Stimulated activated CD8-positive, alpha-beta memory T cell treated with anti-CD3 and anti-CD28 coated beads, Interleukin-7, amount 100 ng/mL, for 1 hour (primary cell): ENCODE data around the gene TRAF3.
A peak's percentile ranks its signal among the peaks of the same experiment; 100 is the strongest.

Source experiments
- DNase-seq, 2 donors: peaks; one replicate each; pipeline ENCODE4 v3.0.0-alpha.2; 2020; ENCODE audit warnings: low read depth in 2 of 2

TRAF3 gene, protein sequence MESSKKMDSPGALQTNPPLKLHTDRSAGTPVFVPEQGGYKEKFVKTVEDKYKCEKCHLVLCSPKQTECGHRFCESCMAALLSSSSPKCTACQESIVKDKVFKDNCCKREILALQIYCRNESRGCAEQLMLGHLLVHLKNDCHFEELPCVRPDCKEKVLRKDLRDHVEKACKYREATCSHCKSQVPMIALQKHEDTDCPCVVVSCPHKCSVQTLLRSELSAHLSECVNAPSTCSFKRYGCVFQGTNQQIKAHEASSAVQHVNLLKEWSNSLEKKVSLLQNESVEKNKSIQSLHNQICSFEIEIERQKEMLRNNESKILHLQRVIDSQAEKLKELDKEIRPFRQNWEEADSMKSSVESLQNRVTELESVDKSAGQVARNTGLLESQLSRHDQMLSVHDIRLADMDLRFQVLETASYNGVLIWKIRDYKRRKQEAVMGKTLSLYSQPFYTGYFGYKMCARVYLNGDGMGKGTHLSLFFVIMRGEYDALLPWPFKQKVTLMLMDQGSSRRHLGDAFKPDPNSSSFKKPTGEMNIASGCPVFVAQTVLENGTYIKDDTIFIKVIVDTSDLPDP

DNA sequence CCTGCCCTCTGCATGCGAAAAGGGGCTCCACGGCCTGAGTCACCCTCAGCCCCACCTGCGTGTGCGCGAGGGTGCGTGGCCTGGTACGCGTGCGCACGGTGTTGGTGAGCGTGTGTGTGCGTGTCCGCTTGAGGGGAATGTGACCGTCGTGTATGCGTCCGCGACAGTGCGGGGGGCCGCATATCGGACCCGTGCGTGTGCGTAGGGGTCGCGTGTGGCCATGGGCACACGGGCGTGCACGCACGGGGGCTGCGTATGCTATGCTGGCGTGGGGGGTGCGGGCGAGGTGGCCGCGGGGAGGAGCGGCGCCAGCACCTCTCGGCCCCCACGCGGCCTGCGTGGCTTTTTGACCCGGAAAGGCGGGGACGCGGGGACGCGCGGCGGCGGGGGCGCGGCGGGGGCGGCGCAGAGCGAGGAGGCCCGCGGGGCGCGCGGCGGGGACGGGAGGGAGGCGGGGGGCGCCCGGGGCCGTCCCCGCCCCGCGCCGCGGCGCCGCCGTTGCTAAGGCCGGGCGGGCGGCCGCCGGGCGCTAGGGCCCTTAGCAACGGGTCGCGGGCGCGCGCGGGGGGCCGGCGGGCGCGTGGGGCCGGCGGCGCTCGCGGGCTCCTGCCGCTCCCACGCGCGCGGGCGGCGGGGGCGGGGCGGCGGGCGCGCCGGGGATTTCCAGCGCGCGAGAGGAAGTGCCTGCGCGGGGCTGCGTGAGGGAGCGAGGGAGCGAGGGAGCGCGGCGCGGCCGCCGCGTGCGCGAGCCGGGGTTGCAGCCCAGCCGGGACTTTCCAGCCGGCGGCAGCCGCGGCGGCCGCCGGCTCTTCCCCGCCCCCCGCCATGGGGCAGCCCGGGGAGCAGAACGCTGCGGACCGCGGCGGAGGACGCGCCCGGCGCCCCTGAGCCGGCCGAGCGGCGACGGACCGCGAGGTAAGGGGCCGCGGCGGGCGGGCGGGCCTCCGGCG lies at the start of gene TRAF3:
TSS of gene TRAF3 (plus strand) at position 689 of the 950 bp plus-strand sequence. CDS start 92,753 bp downstream, outside the sequence.
- peak; percentile 68 to 74 for DNase-seq

DNA sequence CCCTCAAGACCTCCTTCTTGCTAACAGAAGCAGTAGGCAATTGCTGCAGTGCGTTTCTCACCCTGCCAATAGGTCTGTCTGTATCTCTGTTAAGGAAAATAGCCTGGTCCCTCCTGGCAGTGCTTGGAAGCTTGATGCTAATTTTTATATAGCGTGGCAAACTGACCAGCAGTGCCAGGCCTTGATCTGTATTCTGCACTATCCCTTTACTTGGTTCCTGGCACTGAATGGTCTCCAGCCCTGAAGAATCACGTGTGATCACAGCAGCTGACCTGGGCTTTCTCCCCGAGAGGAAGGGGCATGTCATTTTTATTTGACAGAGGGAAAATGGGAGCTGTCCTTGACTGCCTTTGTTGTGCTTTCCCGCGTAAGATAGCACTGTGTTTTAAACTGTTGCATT lies 48.7 kb upstream of the TRAF3 start:
- DNase-seq, result no peak

DNA sequence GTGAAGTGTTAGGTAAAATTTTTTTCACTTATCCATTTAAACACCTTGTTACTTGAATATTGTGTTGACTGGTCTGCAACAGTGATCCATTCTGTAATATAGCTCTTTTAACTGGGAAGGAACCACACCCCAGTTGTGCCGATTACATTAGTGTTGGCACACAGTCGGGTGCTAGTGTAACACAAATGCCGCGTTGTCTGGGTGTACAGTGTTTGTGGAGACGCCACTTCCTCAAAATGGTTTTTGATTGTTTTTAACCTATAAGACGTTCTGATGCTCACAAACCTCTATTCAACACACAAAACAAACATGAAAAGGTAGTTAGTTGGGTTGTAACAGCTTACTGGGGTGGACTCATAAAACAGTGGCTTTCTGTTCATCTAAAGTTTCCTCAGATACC lies 48.0 kb upstream of the TRAF3 start:
- no peak for DNase-seq

DNA sequence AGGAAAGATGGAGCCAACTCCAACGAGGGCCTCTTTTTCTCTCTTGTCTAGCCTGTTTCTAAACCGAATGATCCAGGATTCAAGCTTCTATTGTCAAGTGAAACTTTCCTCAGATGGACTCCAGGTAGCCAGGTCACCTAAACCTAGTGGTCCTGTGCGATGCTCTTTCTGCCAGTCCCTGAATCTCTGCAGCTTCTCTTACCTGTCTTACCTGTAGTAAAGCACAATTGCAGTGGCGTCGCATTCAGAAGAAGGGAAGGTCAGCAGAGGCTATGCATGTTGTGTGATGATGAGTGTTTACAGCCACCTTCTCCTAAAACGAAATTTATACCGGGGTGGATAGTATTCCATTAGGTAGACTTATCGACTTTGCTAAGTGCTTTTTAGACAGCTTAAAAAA lies 47.4 kb upstream of the TRAF3 start:
- no peak for DNase-seq

DNA sequence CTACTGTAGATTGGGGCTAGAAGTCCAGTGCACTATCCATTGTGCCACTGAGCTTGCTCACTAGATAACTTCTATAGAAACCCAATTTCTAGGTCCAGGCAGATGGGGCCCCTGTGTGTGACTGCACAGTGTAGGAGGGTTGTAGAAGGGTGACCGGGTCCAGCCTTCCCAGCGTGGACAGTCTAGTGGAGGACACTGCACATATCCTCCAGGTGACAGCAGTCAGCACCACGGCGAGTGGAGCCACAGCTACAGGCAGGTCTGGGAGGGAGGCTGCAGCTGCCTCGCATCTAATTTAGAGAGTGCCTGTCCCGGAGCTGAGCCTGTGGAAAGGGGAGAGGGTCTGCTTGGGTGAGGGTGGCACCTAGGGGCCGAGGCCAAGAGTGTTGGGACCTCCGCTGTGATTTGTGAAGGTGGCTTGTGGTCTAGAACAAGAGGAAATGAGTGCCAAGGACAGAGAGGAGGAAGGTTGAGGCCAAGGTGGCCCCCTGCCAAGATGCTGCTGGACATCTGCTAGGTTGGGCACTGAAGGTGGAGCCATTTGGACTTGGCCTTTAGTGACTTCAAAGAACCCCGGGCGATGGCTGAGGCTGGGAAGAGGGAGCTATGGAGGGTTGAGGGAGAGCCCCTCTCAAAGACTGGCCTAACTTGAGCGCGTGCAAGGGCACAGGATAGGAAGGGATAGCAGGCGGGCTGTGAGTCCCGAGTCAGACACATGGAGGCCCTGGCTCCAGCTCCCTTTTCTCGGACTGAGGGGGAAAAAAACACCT lies 46.0 kb upstream of the TRAF3 start:
- no peak for DNase-seq

DNA sequence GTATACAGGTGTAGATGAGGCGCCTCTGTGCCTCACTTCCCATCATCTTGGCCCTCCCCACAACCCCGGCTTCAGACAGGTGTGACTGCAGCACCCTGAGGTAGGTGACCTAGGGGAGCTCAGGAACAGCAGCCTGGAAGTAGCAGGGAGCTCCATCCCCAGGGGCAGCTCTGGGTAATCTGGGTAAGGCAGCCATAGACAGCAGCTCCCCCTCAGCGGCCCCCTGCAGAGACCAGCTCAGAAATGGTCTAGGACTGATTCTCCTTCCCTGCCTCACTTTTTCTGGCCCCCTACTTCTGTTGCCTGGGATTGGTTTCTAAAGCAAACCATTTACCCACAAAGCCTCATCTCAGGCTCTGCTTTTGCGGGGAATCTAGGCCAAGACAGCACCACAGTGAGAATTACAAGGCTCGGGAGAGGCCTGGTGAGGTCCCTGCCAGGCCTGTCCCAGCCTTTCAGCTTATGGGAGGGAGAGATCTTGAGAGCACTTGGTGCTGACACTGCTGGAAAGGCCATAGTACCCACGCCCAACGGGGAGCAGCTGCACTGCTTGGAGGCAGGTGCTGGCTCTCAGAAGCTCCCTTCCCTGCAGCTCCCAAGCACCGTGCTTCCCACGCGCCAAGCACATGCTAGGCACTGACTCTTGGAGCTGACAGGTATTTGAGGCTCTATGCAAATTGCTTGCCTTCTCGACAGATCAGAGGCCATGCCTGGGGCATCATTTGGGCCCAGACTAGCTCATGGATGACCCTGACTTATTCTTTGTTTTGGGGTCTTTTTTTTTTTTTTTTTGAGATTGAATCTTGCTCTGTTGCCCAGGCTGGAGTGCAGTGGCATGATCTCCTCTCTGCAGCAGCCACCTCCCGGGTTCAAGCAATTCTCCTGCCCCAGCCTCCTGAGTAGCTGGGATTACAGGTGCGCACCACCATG lies 45.1 kb upstream of the TRAF3 start:
- DNase-seq, result no peak

DNA sequence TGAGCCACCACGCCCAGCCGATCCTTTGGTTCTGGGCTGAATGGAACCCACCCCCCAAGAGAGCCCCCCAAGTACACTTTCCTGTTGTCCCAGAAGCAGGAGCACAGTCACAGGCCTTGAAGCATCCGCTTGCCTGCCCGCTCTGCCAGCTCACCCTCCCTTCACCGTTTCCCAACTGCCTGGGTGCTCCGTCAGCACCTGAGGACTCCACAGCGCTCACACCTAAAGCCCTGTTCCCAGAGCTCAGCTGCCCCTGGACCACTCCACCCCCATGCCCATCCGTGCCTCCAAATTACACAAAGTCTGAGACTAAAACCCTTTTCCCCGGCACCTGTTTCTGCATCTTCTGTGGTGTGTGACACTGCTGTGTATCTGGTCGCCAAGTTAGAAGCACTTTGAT lies 44.3 kb upstream of the TRAF3 start:
- no peak for DNase-seq

DNA sequence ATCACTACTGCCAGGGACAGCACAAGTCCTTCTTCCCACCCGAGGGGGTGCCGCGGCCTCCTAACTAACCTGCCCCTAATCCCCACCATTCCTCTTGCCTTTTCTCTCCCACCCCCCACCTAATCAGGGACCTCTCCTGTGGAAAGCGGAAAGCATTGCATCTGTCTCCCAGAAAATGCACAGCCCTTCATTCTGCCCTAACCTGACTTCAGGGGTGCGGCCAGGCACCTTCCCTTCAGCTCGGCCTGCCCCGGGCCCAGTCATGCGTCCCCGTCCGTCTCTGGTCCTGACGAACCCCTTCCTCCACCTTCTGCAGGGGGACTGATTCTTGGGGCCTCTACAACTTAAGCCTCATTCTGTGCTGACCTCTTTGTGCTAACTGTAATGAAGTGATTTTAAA lies 43.9 kb upstream of the TRAF3 start:
- no peak for DNase-seq

DNA sequence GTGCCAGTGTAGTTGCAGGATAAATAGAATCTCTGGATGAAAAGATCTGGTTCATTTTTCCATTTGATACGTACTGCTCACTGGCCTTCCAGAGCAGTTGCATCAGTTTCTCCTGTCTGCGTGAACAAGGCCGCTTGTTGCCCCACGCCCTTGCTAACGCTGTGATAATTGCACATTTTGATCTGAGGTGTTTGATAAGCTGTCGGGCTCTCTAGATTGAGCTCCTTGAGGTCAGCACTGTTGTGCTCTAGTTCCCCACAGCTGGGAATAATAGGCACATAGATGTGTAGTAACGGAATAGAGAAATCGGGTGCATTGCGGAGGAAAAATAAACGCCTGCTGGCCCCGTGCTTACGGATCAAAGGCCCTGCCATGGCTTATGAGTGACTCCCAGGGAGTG lies 42.8 kb upstream of the TRAF3 start:
- no peak for DNase-seq

DNA sequence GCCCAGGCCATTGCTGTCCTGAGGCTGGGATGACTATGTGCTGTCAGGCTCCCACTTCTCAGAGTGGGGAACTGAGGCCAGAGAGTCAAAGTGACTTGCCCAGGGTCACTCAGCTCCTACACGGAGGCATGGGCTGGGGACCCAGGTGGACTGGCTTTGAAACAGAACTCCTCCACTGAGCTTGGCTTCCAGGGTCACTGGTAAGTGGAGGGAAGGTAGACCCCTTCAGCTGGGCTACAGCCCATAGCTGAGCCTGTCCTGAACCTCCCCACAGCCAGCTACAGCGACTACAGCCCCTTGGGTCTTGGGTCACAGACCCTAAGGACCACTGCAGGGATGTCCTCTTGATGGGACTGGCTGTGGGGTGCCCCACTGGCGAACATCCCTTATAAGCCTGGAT lies 40.3 kb upstream of the TRAF3 start:
- no peak for DNase-seq

DNA sequence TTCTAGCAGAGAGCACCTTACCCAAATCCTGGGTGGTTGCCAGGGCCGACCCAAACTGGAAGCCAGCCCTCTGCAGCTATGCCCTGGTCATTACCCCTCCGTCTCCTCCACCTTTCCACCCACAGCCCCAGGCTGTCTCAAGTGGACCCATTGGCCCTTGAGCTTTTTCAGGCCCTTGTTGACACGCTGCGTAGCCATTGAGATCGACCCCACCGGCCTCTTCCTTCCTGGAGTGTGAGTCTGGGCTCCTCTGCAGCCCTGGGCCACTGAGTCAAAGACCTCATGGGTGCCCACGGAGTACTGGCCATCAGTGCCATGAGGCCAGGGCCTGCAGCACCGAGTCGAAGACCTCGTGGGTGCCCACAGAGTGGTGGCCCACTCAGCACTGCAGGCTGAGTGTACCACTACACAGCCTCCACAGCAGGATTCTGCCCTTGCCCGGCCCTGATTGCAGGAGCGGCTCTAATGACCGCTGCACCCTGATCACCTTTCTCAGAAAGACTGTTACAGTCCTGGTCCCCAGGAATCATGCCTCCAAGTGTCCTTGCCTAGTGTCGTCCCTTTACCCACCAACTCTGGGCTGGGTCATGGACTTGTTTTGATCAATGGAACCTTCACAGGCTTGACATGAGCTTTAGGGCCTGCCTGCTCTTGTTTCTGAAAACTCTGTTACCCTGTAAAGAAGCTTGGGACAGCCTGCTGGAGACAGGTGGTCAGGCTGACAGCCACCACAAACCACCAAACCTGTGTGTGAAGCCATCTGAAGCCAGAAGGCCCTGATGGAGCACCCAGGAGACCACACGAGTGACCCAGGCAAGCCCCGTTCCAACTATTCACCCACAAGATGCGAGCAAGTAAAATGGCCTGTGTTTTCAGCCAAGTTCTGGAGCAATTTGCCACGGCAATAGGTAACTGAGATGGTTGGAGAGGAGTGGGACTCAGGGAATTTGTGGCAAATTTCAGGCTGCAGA lies 39.6 kb upstream of the TRAF3 start:
- no peak for DNase-seq

DNA sequence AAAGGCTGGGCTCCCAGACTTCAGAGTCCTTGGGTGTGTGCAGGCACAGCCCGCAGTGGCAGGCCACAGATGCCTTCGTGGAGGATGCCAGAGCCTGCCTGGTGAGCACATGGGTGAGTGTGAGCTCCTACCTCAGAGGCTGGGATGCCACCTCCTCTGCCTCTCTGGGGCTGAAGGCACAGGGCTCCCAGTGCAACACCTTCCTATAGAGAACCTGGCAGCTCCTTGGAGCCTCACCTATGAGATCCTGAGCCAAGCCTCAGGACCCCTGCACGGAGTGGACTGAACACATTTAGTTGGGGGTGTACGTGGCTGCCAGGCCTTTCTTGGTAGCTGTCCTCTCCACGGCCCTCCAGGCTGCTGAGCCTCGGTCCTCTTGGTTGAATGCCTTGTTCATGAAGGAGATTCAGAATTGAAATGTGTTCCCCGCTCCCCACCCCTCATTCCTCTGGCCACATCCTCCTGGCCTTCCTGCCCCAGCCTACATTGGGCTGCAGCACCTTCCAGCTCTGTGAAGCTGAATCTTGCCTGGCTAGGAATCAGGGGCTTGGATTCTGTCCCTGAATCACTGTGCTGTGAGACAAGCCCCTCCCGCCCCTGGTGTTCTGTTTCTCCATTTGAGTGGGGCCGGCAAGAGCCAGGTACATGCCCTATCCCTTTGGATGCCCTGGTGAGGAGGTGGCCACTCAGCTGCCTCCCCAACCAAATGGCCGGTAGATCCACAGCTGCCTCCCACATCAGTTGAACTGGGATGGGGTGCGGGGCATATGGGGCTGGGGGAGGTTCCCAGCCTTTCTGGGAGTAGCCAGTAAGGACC lies 38.7 kb upstream of the TRAF3 start:
- no peak for DNase-seq

DNA sequence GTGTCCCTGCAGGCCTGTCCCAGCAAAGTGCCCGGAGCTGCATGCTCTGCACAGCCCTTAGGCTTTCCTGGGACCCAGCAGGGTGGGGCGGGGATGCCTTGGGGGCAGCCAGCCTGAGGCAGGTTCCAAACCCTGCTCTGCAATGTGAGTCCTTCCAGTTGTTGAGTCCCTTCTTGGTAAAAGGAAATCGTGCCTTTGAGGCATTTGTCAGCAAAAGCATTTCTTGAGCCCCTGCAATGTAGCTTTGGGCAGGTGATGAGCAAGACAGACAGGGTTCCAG lies 38.1 kb upstream of the TRAF3 start:
- no peak for DNase-seq

DNA sequence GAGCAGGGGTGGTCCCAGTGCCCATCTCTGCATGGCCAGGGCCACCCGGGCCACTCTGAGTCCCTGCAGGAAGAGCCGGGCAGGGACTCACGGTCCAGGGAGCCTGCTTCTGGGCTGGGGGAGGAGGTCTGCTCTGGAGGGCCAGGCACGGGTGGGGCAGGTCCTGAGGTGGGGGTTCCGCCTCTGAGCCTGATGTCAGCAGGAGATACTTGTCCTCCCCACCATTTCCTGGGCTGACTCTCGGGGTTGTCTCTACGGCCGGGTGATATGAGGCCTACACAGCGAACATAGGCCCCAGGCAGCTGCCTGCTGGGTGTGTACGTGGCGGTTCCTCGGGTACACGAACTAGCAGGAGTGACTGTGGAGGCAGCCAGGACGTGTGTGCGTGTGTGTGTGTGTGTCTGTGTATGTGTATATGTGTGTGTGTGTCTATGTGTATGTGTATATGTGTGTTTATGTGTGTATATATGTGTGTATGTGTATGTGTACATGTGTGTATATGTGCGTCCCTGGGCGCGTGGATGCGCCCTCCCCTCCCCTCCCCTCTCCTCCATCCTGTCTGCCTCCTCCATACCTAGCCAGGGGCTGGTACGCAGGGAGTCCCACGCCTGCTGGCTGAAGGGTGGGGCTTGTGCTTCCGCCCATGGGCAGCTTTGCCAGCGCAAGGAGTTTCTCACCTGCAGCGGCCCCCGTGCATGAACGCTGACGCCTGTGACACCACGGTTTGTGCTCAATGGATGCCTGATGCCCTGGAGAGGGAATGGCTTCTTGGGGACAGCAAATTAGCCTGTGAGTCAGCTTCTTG lies 30.4 kb upstream of the TRAF3 start:
- no peak for DNase-seq

DNA sequence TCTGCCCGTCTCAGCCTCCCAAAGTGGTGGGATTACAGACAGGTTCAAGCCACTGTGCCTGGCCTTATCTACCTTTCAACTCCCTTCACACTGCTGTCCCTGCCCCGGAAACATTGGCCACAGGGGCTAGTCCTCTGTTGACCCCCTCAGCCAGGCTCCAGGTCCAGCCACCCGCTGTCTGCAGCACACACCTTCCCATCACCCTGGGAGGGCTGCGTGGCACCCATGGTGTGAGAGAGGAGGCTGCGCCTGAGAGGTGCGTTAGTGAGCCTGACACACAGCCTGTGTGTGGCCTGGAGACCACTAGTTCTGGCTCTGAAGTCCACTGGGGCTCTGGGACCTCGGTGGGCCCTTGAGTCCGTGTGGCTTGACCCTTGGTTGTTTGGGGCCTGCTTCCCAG lies 28.4 kb upstream of the TRAF3 start:
- no peak for DNase-seq

DNA sequence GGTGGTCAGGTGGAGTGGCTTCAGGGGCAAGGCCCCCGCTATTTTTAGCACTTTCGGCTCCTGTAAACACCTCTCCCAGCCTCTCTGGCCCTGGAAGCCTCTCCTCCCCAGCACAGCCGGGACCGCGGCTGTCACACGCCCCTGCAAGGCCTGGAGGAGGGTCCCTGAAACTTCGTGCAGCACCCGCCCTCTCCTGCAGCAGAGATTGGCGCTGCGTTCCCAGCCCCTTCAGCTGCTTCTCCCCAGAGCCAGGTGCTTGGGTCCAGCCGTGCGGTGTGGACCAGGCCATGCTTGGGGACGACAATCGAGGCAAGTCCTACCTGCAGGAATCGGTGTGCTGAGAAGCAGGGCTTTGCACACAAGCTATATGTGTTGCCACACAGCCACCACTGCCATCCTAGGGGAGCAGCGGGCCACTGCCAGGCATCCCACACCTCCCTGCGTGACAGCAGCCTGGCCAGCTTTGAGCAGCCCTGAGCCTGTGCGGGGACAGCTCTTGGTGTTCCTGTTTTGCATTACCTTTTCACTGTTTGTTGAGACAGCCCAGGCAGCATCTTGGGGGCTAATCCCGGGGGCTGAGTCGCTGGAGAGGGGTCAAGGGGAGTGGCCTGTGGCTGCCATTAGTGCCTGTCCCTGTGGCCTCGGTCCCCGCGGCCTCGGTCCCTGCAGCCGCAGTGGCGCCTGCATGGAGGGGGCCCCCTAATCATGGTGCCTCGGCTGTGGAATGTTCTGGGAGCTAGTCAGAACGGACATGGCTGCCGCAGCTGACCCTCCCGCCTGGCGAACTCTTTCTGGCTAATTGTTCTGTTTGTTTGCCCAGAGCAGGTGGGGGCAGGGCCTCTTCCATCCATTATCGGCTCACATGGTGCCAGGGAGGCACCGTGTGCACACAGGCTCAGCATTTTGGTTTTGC lies 27.6 kb upstream of the TRAF3 start:
- no peak for DNase-seq

DNA sequence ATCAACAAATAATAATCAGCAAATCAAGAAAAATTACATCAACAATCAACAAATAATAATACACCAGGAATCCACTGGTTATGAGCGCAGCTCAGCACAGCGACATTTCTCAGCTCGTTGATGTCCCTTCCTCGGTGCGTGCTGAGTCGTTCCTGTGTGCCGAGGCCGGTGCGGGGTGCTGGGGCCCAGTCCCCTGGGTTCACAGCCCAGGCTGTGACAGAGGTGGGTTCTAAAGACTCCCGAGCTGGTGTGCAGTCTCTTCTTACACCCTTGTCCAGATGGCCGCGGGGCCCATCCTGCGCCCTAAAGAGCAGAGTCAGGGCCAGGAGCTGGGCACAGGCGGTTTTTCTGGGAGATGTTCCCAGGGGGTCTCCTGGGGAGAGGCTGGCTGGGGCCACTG lies 26.9 kb upstream of the TRAF3 start:
- DNase-seq, result no peak
